Endothelial cell of umbilical vein (primary cell): ENCODE data around the gene HLA-DOA. TPM values are rescaled to one million over a fixed set of nuclear protein-coding genes. Genes with fewer than 3 reads are reported as not detected.

Experiments
- BruUV-seq: library from RNA; stranded (reverse); fragments of 400-500 nt; replicated peaks from 2 replicates; lab custom pipeline; 2021; lab: Mats Ljungman, UMichigan
- CTCF ChIA-PET: fragments of 300-600, 350-600 bp; sonication (Branson Sonifier 250); formaldehyde crosslinking; loops from one replicate; lab custom pipeline; 2021; ENCODE audit warnings: antibody characterized with exemption, inconsistent platforms; lab: Charles Lee
- POLR2A ChIA-PET: fragments of 300-600, 350-600 bp; sonication (Branson Sonifier 250); formaldehyde crosslinking; loops from one replicate; lab custom pipeline; 2021; ENCODE audit warnings: antibody characterized with exemption, inconsistent platforms; lab: Charles Lee
- DNase-seq: peaks from one replicate; pipeline ENCODE4 v3.0.0-alpha.2; 2011; ENCODE audit warnings: low read depth, low spot score
- FAIRE-seq: peaks from 2 replicates; lab custom pipeline; 2011; peaks lifted over from hg19 to GRCh38; lab: Jason Lieb, UNC
- H2AFZ ChIP-seq: 2 replicates; pipeline ENCODE4 v1.6.0; 2012; ENCODE audit warnings: low read depth, low read length, control low read depth, inconsistent platforms
- H3K27ac ChIP-seq: 2 replicates; pipeline ENCODE4 v1.5.1; 2011; ENCODE audit warnings: low read depth, mild to moderate bottlenecking, control low read depth, low read length, moderate library complexity; ENCODE audit not compliant: insufficient read depth
- H3K27me3 ChIP-seq, 2 experiments: 2 replicates each; pipeline versions ENCODE4 v1.6.0 to v1.6.1; 2011; ENCODE audit warnings: low read length in 2 of 2, mixed read lengths in 1 of 2; ENCODE audit not compliant: control insufficient read depth in 2 of 2, insufficient read depth in 2 of 2
- H3K36me3 ChIP-seq, 2 experiments: 2 replicates in 1 of 2; 3 replicates in 1 of 2; pipeline ENCODE4 v1.5.1; 2011; ENCODE audit warnings: low read length in 2 of 2, mild to moderate bottlenecking in 1 of 2, moderate library complexity in 1 of 2; ENCODE audit not compliant: control insufficient read depth in 2 of 2, insufficient read depth in 2 of 2; ENCODE audit errors: extremely low read depth in 1 of 2
- H3K4me1 ChIP-seq: 3 replicates; pipeline ENCODE4 v1.5.1; 2011; ENCODE audit warnings: mild to moderate bottlenecking, low read length; ENCODE audit not compliant: control insufficient read depth, insufficient read depth; ENCODE audit errors: extremely low read depth
- H3K4me2 ChIP-seq: 2 replicates; pipeline ENCODE4 v1.6.1; 2011; ENCODE audit warnings: low read length, control low read depth, mixed read lengths; ENCODE audit not compliant: insufficient read depth
- H3K4me3 ChIP-seq, 3 experiments: fragments of 200-600 bp in 1 of 3; sonication (generic), shearing (Covaris generic) in 1 of 3; replicated peaks in 1 of 3; 2 replicates each; pipeline ENCODE4 v1.5.1; 2011 to 2016; ENCODE audit warnings: control low read depth in 3 of 3, low read length in 3 of 3, mild to moderate bottlenecking in 2 of 3, inconsistent platforms in 1 of 3, low read depth in 1 of 3, moderate library complexity in 1 of 3; ENCODE audit not compliant: insufficient read depth in 1 of 3
- H3K79me2 ChIP-seq: 2 replicates; pipeline ENCODE4 v1.6.0; 2012; ENCODE audit warnings: low read length, inconsistent platforms; ENCODE audit not compliant: control insufficient read depth, insufficient read depth
- H3K9ac ChIP-seq: replicated peaks from 2 replicates; pipeline ENCODE3; 2011; ENCODE audit warnings: low read length, control low read depth; ENCODE audit not compliant: insufficient read depth; ENCODE audit errors: extremely low read depth
- H3K9me1 ChIP-seq: replicated peaks from 3 replicates; pipeline ENCODE4 v1.6.0; 2011; ENCODE audit warnings: mild to moderate bottlenecking, low read length; ENCODE audit not compliant: control insufficient read depth, insufficient read depth; ENCODE audit errors: extremely low read depth
- H3K9me3 ChIP-seq: replicated peaks from 2 replicates; pipeline ENCODE4 v1.5.1; 2012; ENCODE audit warnings: low read length, inconsistent platforms; ENCODE audit not compliant: control insufficient read depth, insufficient read depth
- H4K20me1 ChIP-seq: replicated peaks from 2 replicates; pipeline ENCODE3; 2011; ENCODE audit warnings: mild to moderate bottlenecking, low read length; ENCODE audit not compliant: control insufficient read depth, insufficient read depth; ENCODE audit errors: extremely low read depth
- EZH2 ChIP-seq: IDR thresholded peaks from 2 replicates; pipeline ENCODE4 v1.6.1; 2012; ENCODE audit warnings: borderline replicate concordance, low read depth, mild to moderate bottlenecking, moderate library complexity, low read length, inconsistent platforms; ENCODE audit not compliant: severe bottlenecking
- FOS ChIP-seq: IDR thresholded peaks from 2 replicates; pipeline ENCODE4 v1.6.1; 2011; ENCODE audit warnings: mild to moderate bottlenecking, low read length, moderate library complexity, borderline replicate concordance; ENCODE audit not compliant: insufficient read depth
- GATA2 ChIP-seq: IDR thresholded peaks from 2 replicates; pipeline ENCODE4 v1.7.0; 2011; ENCODE audit warnings: low read depth, mild to moderate bottlenecking, moderate library complexity, mixed read lengths, low read length; ENCODE audit not compliant: insufficient read length, insufficient read depth
- JUN ChIP-seq: IDR thresholded peaks from 2 replicates; pipeline ENCODE4 v1.6.1; 2011; ENCODE audit warnings: borderline replicate concordance, low read depth; ENCODE audit not compliant: insufficient read length, insufficient read depth
- MYC ChIP-seq: IDR thresholded peaks from one replicate; pipeline ENCODE4 v1.6.1; 2011; ENCODE audit warnings: mild to moderate bottlenecking, low read depth, low read length
- POLR2A ChIP-seq: IDR thresholded peaks from 2 replicates; pipeline ENCODE4 v1.6.1; 2012; ENCODE audit warnings: low read depth, mild to moderate bottlenecking, control low read depth, low read length
- POLR2AphosphoS5 ChIP-seq: IDR thresholded peaks from 2 replicates; pipeline ENCODE4 v1.6.1; 2012; ENCODE audit warnings: low read depth, mild to moderate bottlenecking, control low read depth, low read length, moderate library complexity; ENCODE audit not compliant: insufficient read depth
- dilution Hi-C: fragments of 300-500 bp; cut with MboI; formaldehyde crosslinking; loops from one replicate; pipeline ENCODE4 v1.15.0; 2019; ENCODE audit warnings: low sequenced_read_pairs; ENCODE audit not compliant: extremely low pct_ligation_motif_present
- intact Hi-C: fragments of 100-400 bp; cut with micrococcal nuclease; formaldehyde crosslinking; loops from one replicate; pipeline ENCODE4 v1.10.0; 2022
- polyA plus RNA-seq, 4 experiments: library from polyadenylated mRNA; depleted of rRNA in 3 of 4; stranded (reverse) in 3 of 4; unstranded in 1 of 4; fragments of >200 nt; gene quantifications; 2 replicates each; pipeline versions ENCODE4 v1.2.1 to v1.2.3, GENCODE V29; 2011 to 2012; ENCODE audit warnings: missing spikeins in 1 of 4
- total RNA-seq: library from RNA; stranded (reverse); gene quantifications from 2 replicates; pipeline ENCODE4 v1.2.3, GENCODE V29; 2021
- TF ChIP-seq, protein P1 (sequence below), 2 donors: IDR thresholded peaks; 1 replicate in 1 of 2; 2 replicates in 1 of 2; pipeline ENCODE4 v1.5.1; 2011; ENCODE audit warnings: low read length in 2 of 2, mild to moderate bottlenecking in 2 of 2, moderate library complexity in 2 of 2, control low read depth in 1 of 2, inconsistent platforms in 1 of 2, low read depth in 1 of 2; ENCODE audit not compliant: insufficient read depth in 1 of 2; ENCODE audit errors: extremely low read depth in 1 of 2
- TF ChIP-seq, protein P2 (sequence below): IDR thresholded peaks from 2 replicates; pipeline ENCODE4 v1.6.1; 2011; ENCODE audit not compliant: insufficient read depth, insufficient read length

Gene HLA-DOA
- total and polyA plus RNA-seq, 2 donors (not counting 3 experiments of a cell fraction or from before 2014, with no cell fraction given): not detected

DNA sequence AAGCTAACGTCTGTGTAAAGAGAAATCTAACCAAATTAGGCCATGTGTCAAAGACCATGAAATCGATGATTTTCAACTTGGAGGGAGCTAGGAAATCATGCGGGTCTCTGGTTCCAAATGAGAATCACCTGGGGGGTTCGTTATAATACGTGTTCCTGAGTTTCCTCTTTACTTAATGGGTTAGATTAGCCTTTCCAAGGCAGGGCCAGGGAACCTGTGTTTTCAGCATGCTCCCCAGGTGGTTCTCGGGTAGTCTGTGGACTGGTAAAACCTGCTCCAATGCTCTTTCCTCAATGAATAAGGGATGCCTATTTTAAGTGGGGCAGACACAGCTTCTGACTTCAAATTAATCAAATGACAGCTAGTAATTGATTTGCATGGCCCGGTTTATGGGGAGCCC lies 965 bp upstream of the HLA-DOA start:
- H3K36me3 ChIP-seq: no peaks in the 10 kb centered on the region
- BruUV-seq: no TSS peak
- TF ChIP-seq FOS (no peak), EZH2 (no peak), POLR2A (no peak), POLR2AphosphoS5 (no peak), MYC (no peak), GATA2 (no peak), JUN (no peak)
- TF ChIP-seq, protein P1, sequence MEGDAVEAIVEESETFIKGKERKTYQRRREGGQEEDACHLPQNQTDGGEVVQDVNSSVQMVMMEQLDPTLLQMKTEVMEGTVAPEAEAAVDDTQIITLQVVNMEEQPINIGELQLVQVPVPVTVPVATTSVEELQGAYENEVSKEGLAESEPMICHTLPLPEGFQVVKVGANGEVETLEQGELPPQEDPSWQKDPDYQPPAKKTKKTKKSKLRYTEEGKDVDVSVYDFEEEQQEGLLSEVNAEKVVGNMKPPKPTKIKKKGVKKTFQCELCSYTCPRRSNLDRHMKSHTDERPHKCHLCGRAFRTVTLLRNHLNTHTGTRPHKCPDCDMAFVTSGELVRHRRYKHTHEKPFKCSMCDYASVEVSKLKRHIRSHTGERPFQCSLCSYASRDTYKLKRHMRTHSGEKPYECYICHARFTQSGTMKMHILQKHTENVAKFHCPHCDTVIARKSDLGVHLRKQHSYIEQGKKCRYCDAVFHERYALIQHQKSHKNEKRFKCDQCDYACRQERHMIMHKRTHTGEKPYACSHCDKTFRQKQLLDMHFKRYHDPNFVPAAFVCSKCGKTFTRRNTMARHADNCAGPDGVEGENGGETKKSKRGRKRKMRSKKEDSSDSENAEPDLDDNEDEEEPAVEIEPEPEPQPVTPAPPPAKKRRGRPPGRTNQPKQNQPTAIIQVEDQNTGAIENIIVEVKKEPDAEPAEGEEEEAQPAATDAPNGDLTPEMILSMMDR (IDR thresholded peaks at IDR 0.05; ENCODE audit: extremely low read depth in 1 of 2, insufficient read depth in 1 of 2, low read depth in 1 of 2, low read length in 2 of 2): no peak
- TF ChIP-seq, protein P2, sequence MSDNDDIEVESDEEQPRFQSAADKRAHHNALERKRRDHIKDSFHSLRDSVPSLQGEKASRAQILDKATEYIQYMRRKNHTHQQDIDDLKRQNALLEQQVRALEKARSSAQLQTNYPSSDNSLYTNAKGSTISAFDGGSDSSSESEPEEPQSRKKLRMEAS: no peak
- ChIA-PET CTCF (interaction anchor here (0.8 to 1.1 kb wide), 2 partner anchors 26 to 77 kb away, joined by 3 read pairs; no protein-coding TSS in a partner anchor), POLR2A (no interaction called here)
- intact Hi-C loops: no loop called here
- H3K4me3 ChIP-seq: no peak overlapping the region
- H3K27ac ChIP-seq: no peak overlapping the region
- no peaks in the 10 kb centered on the region for H3K4me1 ChIP-seq
- no peaks in the 10 kb centered on the region for H3K79me2 ChIP-seq
- H3K9me3 ChIP-seq: no peaks in the 10 kb centered on the region
- H2AFZ ChIP-seq: no peak overlapping the region
- no peak for FAIRE-seq
- dilution Hi-C loops: no loop called here
- DNase-seq: no peak
- H3K9ac ChIP-seq: no peak overlapping the region
- no peak overlapping the region for H3K4me2 ChIP-seq
- H3K27me3 ChIP-seq: peaks cover 13 to 38% of the 10 kb centered on the region in 2 experiments
- no peaks in the 10 kb centered on the region for H3K9me1 ChIP-seq
- no peaks in the 10 kb centered on the region for H4K20me1 ChIP-seq
